IPS-18c (cell line): ENCODE data around the gene KCNJ12.
"Not testable (repeated sequence)": the region's sequence is repeated elsewhere in the genome, so short reads cannot be mapped to it uniquely, and the experiment has no call there.

Source experiments
- H3K4me3 ChIP-seq: 2 replicates; pipeline ENCODE4 v1.7.0; 2013; ENCODE audit warnings: low read depth, mild to moderate bottlenecking, low read length, moderate library complexity; ENCODE audit not compliant: insufficient read depth
- H3K9me3 ChIP-seq: one replicate; pipeline ENCODE4 v1.6.1; 2013; ENCODE audit warnings: mild to moderate bottlenecking, low read length, moderate library complexity; ENCODE audit not compliant: control insufficient read depth, insufficient read depth

Gene KCNJ12

GRCh38 chr17:21347660-21348059 is 28.5 kb upstream of the KCNJ12 start:
- not testable (repeated sequence) for H3K9me3 ChIP-seq, H3K4me3 ChIP-seq

DNA sequence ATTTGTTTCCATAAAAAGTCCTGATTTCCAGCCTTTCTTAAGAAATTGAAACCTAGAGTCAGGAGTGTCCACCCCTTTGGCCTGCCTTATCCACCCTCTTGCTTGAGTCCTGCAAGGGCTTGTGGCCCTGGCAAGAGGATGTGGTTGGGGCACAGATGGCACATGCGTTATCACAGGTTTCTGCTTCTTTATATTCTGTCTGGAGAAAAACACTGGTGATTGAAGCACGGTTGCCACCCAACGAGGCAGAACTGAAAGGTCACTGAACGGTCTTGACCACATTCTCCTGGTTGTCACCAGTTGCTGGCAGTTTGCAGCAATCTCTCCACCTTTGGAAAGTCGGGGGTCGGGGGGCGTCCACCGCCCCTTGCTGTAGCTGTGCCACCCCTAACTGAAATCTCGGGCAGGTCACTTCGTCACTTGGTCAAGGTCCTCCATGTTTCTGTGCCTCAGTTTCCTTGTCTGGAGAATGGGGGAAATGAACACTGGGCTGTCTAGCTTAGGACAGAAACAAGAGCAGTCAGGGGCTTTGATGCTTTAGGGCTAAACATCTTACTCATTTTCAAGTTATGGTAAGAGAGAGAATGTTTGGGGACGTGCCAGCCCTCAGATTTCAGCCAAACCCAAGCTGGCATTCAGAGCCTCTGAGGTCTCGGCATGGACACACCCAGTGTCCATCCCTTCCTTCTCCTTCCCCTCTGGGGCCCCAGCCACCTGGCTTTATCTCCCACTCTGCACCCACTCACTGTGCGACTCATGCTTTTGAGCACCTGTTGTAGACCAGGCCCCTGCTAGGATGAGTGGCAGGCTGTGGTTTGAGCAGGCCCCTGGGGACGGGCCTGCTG is 27.9 kb upstream of the KCNJ12 start:
- not testable (repeated sequence) for H3K9me3 ChIP-seq, H3K4me3 ChIP-seq

GRCh38 chr17:21348926-21349261 is 27.3 kb upstream of the KCNJ12 start:
- not testable (repeated sequence) for H3K4me3 ChIP-seq, H3K9me3 ChIP-seq

- not testable (repeated sequence) for H3K9me3 ChIP-seq, H3K4me3 ChIP-seq
Observed at GRCh38 chr17:21349358-21350050, 26.7 kb upstream of the KCNJ12 start.

DNA sequence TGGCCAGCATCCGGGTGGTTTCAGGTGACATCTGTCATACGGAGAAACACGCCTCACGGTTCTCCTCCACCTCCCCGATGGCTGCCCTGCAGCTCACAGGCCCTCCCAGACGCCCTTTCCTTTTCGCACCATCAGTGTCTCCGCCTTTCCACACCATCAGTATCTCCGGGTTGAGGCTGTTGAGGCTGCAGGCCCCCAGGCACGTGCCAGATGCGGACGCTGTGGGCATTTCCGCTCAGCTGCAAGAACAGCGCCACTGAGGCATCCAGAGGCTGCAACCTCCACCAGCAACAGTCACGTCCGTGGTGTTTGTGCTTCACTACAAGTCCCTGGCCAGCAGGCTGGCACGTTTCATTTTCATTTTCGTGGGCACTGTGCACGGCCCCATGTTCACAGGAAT is 25.7 kb upstream of the KCNJ12 start:
- not testable (repeated sequence) for H3K9me3 ChIP-seq, H3K4me3 ChIP-seq

GRCh38 chr17:21351366-21352065 is 24.6 kb upstream of the KCNJ12 start:
- H3K9me3 ChIP-seq = no peaks in the 10 kb centered on the region
- H3K4me3 ChIP-seq = no peak overlapping the region

- H3K9me3 ChIP-seq = no peaks in the 10 kb centered on the region
- no peak overlapping the region for H3K4me3 ChIP-seq
Observed at GRCh38 chr17:21352221-21352980, 23.8 kb upstream of the KCNJ12 start.

- H3K4me3 ChIP-seq = no peak overlapping the region
- H3K9me3 ChIP-seq = no peaks in the 10 kb centered on the region
Observed at GRCh38 chr17:21352981-21353265, 23.2 kb upstream of the KCNJ12 start.

DNA sequence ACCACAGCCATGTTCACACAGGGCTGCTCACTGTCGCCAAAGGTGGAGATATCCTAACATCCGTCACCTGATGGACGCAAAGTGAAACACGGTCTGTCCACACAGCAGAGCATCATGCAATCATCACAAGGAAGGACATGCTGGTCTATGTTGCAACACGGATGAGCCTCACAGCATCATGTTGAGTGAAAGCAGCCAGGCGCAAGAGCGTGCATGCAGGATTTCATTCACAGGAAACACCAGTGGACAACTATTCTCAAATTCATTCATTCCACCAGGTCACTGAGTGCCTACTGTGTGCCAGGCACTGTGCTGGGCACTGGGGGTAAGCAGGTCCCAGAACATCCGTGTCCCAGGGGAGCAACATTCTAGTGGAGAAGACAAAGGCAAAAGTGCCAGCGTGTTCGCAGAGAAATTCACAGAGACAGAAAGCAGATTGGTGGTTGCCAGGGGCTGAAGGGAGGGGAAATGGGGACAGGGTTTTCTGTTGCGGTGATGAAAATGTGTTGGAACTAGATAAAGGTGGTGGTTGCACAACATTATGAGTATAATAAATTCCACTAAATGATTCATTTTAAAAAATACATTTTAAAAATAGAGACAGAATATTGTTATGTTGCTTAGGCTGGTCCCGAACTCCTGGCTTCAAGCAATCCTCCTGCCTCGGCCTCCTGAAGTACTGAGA is 22.7 kb upstream of the KCNJ12 start:
- no peak overlapping the region for H3K4me3 ChIP-seq
- no peaks in the 10 kb centered on the region for H3K9me3 ChIP-seq

DNA sequence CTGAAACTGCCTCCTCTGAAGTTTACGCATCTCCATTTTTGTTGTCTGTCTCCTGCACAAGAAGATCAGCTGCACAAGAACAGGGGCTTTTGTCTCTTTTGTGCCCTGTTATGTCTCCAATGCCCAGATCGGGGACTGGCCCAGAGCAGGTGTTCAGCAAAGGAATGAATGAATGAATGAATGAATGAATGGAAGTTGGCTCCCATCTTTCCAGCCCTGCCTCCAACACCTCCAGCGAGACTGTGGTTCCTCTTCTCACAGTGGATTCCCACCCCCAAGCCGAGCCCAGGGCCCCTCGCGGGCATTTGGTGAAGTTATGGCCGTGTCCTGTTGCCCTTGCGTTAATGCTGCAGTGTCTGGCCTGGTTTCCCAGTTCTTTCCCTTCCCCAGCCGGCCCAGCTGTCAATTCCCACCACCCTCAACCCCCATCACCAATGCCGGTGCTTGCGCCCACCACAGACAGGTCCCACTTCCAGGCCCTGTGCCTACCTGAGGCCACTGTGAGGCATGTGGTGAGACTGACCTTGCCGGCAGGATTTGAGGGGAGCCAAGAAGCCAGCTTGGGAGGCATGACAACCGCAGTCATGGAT is 21.3 kb upstream of the KCNJ12 start:
- no peaks in the 10 kb centered on the region for H3K9me3 ChIP-seq
- no peak overlapping the region for H3K4me3 ChIP-seq

- H3K4me3 ChIP-seq = no peak overlapping the region
- H3K9me3 ChIP-seq = no peaks in the 10 kb centered on the region
Observed at GRCh38 chr17:21355586-21355985, 20.6 kb upstream of the KCNJ12 start.

DNA sequence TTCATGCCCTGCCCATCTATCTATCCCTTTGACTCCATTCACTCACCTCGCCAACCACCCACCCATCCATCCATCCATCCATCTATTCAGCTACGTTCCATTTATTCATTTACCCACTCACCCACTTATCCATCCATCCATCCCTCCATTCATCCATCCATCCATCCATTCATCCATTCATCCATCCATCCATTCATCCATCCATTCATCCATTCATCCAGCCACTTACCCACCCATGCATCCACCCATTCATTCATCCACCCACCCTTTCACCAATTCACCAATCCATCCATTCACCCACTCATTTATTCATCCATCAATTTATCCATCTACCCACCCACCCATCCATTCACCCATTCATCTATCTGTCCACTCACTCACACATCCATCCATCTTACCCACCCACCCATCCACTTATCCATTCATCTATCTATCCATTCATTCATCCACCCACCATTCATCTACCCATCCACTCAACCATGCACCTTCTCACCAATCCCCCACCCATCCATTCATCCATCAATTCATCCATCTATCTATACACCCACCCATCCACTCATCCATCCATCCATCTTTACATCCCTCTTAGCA is 19.5 kb upstream of the KCNJ12 start:
- H3K9me3 ChIP-seq = no peaks in the 10 kb centered on the region
- no peak overlapping the region for H3K4me3 ChIP-seq

DNA sequence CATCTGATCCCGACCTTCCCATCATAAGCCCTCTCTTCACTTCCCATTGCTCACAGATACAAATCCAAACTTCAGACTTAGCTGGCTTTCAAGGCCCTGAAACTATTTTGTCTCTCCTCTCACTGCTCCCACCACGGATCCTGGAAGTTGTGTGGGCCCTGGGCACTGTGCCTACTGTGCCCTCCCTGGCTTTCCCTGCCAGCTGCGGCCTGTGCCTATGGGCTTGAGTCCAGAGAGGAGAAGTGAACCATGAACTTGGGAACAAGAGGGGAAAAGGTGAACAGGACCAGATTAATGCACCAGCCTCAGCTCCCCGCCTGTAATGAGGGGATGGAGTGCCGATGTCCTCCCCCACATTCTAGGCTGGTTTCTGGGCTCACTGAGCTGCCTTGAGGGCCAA is 18.9 kb upstream of the KCNJ12 start:
- Histone ChIP-seq H3K4me3 (no peak overlapping the region), H3K9me3 (no peaks in the 10 kb centered on the region)

DNA sequence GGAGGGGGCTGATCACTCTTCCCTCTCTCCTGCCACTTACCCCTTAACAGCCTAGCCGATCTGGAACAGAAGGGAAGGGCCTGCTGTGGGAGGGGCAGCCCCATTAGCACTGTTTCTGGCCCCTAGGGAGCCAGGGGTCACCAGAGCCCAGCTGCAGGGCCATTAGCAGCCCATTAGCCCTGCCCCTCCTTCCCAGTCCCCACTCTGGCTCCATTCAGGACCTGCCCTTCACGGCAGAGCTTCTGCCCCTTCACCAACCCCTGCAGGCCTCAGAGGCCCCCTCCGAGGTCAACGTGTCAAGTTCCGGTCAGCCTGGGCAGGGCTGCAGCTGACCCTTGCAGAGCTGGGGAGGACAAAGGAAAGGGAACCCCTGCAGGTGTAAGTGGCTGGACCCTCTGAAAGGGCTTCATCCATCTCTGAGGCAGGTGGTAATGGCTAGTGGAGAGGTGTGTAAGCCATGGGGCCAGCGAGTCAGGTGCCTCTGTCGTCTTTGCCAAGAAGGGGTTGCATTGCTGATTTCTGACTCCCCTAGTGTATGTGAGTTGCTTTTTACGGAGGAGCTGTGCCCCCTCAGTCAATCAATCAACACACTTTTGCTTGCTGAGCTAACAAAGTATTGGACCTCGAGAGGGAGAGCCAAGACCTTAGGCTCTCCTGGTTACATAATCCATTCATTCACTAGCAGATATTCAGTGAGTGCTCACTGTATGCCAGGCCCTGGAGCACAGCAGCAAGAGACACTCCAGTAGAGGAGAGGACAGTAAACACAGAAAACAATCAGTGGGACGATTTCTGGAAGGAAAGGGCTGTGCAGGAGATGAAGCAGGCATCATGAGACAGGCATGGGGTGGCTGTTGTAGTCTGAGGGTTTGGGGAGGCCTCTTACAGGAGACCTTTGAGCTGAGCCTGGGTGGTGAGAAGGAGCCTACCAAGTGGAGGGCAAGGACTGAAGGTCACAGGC is 18.2 kb upstream of the KCNJ12 start:
- Histone ChIP-seq H3K9me3 (no peaks in the 10 kb centered on the region), H3K4me3 (no peak overlapping the region)

- no peaks in the 10 kb centered on the region for H3K9me3 ChIP-seq
- H3K4me3 ChIP-seq = no peak overlapping the region
Observed at GRCh38 chr17:21358682-21359482, 17.3 kb upstream of the KCNJ12 start.
